ENCODE results near the gene APBA1. TPM values are rescaled to one million over a fixed set of nuclear protein-coding genes. Genes with fewer than 3 reads are reported as not detected.

The APBA1 gene
- total RNA-seq, 1 experiment from 2014 or later, result 0.05 TPM

- CTCF ChIA-PET, result no interaction called here
- no TSS peak for BruUV-seq (replicated peaks)
Observed at GRCh38 chr9:69697475-69697874, 25.3 kb upstream of the APBA1 start.

DNA sequence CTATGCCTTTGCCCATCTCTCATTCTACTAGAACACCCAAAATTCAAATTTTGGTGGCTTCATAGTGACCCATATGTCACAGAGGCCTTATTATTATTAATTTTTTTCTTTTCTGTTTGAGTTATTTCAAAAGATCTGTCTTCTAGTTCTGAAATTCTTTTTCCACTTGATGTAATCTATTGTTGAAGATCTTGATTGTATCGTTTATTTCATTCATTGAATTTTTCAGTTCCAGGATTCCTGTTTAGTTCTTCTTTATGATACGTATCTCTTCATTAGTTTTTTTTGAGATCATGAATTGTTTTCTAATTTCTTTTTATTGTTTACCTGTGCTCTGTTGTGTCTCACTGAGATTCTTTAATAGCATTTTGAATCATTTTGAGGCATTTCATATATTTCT lies 24.6 kb upstream of the APBA1 start:
- ChIA-PET CTCF (no interaction called here), POLR2A (no interaction called here)
- Histone ChIP-seq H3K27me3 (ENCODE audit: control insufficient read depth, insufficient read depth, low read length) (no peaks in the 10 kb centered on the region), H3K4me3 (ENCODE audit: low read depth in 2 of 2, low read length in 2 of 2) (no peak overlapping the region), H3K9me3 (ENCODE audit: control insufficient read depth, insufficient read depth, low read depth, low read length) (peaks cover 11% of the 10 kb centered on the region; the same call in 1 of the 2 replicates), H3K36me3 (ENCODE audit: control insufficient read depth, insufficient read depth, low read length) (no peaks in the 10 kb centered on the region), H3K27ac (ENCODE audit: low read length) (no peak overlapping the region), H3K4me1 (ENCODE audit: control insufficient read depth, insufficient read depth, low read length) (no peaks in the 10 kb centered on the region)
- no peak for DNase-seq (ENCODE audit: low read depth, low spot score)
- intact Hi-C loops (cut with micrococcal nuclease; ENCODE audit: unreplicated experiment), result no loop called here
- TF ChIP-seq SIN3A (IDR thresholded peaks at IDR 0.05; ENCODE audit: borderline replicate concordance, insufficient read depth, low read depth, low read length) (no peak), POLR2AphosphoS5 (IDR thresholded peaks at IDR 0.05; ENCODE audit: low read depth, low read length) (no peak), REST (IDR thresholded peaks at IDR 0.05; ENCODE audit: insufficient read depth in 1 of 2, low read depth in 2 of 2, low read length in 1 of 2) (no peak), TCF7L2 (IDR thresholded peaks at IDR 0.05; ENCODE audit: low read depth, low read length) (no peak)
- TF ChIP-seq, protein P1, sequence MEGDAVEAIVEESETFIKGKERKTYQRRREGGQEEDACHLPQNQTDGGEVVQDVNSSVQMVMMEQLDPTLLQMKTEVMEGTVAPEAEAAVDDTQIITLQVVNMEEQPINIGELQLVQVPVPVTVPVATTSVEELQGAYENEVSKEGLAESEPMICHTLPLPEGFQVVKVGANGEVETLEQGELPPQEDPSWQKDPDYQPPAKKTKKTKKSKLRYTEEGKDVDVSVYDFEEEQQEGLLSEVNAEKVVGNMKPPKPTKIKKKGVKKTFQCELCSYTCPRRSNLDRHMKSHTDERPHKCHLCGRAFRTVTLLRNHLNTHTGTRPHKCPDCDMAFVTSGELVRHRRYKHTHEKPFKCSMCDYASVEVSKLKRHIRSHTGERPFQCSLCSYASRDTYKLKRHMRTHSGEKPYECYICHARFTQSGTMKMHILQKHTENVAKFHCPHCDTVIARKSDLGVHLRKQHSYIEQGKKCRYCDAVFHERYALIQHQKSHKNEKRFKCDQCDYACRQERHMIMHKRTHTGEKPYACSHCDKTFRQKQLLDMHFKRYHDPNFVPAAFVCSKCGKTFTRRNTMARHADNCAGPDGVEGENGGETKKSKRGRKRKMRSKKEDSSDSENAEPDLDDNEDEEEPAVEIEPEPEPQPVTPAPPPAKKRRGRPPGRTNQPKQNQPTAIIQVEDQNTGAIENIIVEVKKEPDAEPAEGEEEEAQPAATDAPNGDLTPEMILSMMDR (IDR thresholded peaks at IDR 0.05), result no peak
- ATAC-seq, result no peak
- no TSS peak for BruUV-seq (replicated peaks)
- in situ Hi-C loops (cut with HindIII; ENCODE audit: low pct_unique_long_range_greater_than_20kb, low sequenced_read_pairs), result no loop called here

More at GRCh38 chr9:69697475-69697874, 25.3 kb upstream of the APBA1 start:
- POLR2A ChIA-PET, result no interaction called here
- no peaks in the 10 kb centered on the region for H3K36me3 ChIP-seq (ENCODE audit: control insufficient read depth, insufficient read depth, low read length)
- H3K4me3 ChIP-seq (ENCODE audit: low read depth in 2 of 2, low read length in 2 of 2), result no peak overlapping the region
- in situ Hi-C loops (cut with HindIII; ENCODE audit: low pct_unique_long_range_greater_than_20kb, low sequenced_read_pairs), result no loop called here
- H3K4me1 ChIP-seq (ENCODE audit: control insufficient read depth, insufficient read depth, low read length), result no peaks in the 10 kb centered on the region
- H3K9me3 ChIP-seq (ENCODE audit: control insufficient read depth, insufficient read depth, low read depth, low read length), result peaks cover 11% of the 10 kb centered on the region; the same call in 1 of the 2 replicates
- no peak for DNase-seq (ENCODE audit: low read depth, low spot score)
- no peaks in the 10 kb centered on the region for H3K27me3 ChIP-seq (ENCODE audit: control insufficient read depth, insufficient read depth, low read length)
- ATAC-seq, result no peak
- intact Hi-C loops (cut with micrococcal nuclease; ENCODE audit: unreplicated experiment), result no loop called here
- H3K27ac ChIP-seq (ENCODE audit: low read length), result no peak overlapping the region
- TF ChIP-seq, protein P1 (IDR thresholded peaks at IDR 0.05), result no peak
- TF ChIP-seq REST (IDR thresholded peaks at IDR 0.05; ENCODE audit: insufficient read depth in 1 of 2, low read depth in 2 of 2, low read length in 1 of 2), result no peak
- no peak for TF ChIP-seq SIN3A (IDR thresholded peaks at IDR 0.05; ENCODE audit: borderline replicate concordance, insufficient read depth, low read depth, low read length)
- no peak for TF ChIP-seq TCF7L2 (IDR thresholded peaks at IDR 0.05; ENCODE audit: low read depth, low read length)
- no peak for TF ChIP-seq POLR2AphosphoS5 (IDR thresholded peaks at IDR 0.05; ENCODE audit: low read depth, low read length)
